Measurements from ENCODE around the gene MACROH2A2.

DNA sequence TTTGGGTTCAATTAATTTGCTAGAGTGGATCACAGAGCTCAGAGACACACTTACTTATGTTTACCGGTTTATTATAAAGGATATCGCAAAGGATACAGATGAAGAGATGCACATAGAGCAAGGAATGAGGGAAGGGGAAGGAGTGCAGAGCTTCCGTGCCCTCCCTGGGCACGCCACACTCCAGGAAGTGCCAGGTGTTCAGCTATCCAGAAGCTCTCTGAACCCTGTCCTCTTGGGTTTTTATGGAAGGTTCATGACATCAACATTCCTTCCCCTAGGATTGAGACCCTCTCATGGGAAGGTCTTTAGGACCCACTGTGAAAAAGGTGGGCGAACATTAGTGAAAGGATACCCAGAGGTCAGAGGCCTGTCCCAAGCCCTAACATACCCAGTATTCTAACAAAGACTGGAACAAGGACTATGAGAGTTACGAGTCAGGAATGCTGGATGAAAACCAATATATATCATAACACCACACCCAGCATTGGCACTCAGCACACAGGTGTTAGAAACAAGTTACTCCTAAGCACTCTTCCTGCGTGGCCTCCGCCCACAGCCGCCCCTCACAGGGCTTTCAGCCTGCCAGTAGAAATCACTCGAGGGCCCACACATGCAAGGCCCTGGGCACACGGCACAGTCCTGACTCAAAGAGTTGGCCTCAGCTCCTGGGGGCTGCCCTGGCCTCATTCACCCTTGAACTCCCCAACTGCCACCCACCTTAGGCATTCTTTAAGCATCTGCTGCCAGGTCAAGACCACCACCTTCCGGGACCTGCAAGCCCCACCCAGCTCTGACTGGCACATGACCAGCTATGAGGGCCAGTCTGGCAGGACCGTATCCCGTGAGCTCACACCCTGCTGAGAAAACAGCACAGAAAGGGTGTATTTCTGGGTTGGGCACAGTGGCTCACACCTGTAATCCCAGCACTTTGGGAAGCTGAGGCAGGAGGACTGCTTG, 85.6 kb downstream of the MACROH2A2 start:
- TF ChIP-seq POLR2AphosphoS5 (IDR thresholded peaks at IDR 0.05; ENCODE audit: low read depth): no peak
- no peak for TF ChIP-seq CREB1 (CRISPR knock-in tag; IDR thresholded peaks at IDR 0.05; ENCODE audit: low read depth)
- TF ChIP-seq, protein P1, sequence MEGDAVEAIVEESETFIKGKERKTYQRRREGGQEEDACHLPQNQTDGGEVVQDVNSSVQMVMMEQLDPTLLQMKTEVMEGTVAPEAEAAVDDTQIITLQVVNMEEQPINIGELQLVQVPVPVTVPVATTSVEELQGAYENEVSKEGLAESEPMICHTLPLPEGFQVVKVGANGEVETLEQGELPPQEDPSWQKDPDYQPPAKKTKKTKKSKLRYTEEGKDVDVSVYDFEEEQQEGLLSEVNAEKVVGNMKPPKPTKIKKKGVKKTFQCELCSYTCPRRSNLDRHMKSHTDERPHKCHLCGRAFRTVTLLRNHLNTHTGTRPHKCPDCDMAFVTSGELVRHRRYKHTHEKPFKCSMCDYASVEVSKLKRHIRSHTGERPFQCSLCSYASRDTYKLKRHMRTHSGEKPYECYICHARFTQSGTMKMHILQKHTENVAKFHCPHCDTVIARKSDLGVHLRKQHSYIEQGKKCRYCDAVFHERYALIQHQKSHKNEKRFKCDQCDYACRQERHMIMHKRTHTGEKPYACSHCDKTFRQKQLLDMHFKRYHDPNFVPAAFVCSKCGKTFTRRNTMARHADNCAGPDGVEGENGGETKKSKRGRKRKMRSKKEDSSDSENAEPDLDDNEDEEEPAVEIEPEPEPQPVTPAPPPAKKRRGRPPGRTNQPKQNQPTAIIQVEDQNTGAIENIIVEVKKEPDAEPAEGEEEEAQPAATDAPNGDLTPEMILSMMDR (conservative IDR thresholded peaks at IDR 0.05; ENCODE audit: low read depth in 2 of 2): no peak
- TF ChIP-seq EZH2 (IDR thresholded peaks at IDR 0.05; ENCODE audit: low read depth, unreplicated experiment): no peak
- TF ChIP-seq, protein P2, sequence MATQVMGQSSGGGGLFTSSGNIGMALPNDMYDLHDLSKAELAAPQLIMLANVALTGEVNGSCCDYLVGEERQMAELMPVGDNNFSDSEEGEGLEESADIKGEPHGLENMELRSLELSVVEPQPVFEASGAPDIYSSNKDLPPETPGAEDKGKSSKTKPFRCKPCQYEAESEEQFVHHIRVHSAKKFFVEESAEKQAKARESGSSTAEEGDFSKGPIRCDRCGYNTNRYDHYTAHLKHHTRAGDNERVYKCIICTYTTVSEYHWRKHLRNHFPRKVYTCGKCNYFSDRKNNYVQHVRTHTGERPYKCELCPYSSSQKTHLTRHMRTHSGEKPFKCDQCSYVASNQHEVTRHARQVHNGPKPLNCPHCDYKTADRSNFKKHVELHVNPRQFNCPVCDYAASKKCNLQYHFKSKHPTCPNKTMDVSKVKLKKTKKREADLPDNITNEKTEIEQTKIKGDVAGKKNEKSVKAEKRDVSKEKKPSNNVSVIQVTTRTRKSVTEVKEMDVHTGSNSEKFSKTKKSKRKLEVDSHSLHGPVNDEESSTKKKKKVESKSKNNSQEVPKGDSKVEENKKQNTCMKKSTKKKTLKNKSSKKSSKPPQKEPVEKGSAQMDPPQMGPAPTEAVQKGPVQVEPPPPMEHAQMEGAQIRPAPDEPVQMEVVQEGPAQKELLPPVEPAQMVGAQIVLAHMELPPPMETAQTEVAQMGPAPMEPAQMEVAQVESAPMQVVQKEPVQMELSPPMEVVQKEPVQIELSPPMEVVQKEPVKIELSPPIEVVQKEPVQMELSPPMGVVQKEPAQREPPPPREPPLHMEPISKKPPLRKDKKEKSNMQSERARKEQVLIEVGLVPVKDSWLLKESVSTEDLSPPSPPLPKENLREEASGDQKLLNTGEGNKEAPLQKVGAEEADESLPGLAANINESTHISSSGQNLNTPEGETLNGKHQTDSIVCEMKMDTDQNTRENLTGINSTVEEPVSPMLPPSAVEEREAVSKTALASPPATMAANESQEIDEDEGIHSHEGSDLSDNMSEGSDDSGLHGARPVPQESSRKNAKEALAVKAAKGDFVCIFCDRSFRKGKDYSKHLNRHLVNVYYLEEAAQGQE (IDR thresholded peaks at IDR 0.05; ENCODE audit: unreplicated experiment): no peak

All from GM23338 (cell line).